ENCODE results near the gene ZNF335.

- TF ChIP-seq CTCF (IDR thresholded peaks at IDR 0.05) (no peak), POLR2A (IDR thresholded peaks at IDR 0.05) (no peak)
Observed at GRCh38 chr20:45909336-45909808, 62.6 kb downstream of the ZNF335 start.

Data from Peyer's patch (tissue), 4 donors.